K562 treated with DMSO at 1 percent for 48 hours (cell line): Measurements from ENCODE around the gene PSMD4. TPM values are rescaled to one million over a fixed set of nuclear protein-coding genes. Genes with fewer than 3 reads are reported as not detected.

Source experiments
- total RNA-seq: library from RNA; unstranded; fragments of 300-600 nt; gene quantifications from 2 replicates; pipeline ENCODE4 v1.2.3, GENCODE V29; 2022; ENCODE audit warnings: low replicate concordance; ENCODE audit errors: extremely low read depth

PSMD4 gene
- total RNA-seq: not detected in 2 replicates

DNA sequence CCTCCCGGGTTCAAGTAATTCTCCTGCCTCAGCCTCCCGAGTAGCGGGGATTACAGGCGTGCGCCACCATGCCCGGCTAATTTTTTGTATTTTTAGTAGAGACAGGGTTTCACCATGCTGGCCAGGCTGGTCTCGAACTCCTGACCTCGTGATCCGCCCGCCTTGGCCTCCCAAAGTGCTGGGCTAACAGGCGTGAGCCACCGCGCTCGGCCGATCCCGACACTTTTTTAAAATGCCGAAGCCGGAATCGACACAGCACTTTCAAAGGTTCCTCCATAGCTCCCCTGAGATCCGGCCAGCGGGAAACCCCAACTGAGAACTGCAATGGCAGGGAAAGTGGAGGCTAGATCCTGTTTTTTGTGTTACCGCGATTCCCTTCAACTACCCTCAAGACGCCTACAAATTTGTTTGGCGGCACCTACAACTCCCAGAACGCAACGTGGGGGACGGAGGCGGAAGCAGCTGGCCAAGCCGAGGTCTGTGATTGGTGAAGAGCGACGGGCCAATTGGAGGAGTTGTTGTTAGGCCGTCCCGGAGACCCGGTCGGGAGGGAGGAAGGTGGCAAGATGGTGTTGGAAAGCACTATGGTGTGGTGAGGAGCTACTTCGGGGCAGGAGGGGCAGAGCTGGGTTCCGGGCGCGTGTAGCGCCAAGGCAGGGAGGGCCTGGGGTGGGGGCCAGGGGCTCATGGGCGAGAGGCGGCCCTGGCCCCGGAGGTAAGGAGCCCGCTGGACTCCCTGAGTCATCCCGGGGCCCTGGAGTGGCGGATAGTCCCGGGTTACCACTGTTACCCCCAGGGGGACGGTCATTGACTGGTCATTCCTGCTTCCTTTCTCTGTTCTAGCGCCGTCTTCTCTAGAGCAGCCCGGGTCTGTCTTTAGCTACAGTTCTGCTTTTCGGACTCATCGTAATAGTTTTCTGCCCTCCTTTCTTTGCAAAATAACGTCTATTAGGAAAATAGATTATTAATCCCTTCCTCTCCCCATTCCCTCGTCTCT is at the start of gene PSMD4:
PSMD4 (plus strand) TSS at position 518 of the 997 bp plus-strand sequence; CDS start at position 567, 49 bp downstream.

GRCh38 chr1:151281969-151282882 is 27.7 kb downstream of the PSMD4 start, which contains the start of gene ZNF687:
TSS of gene ZNF687 (plus strand) at chr1:151282299. CDS start at chr1:151286292, 3,993 bp downstream.

Other genes with a start within 250 kb of the PSMD4 start
- not detected in 2 replicates for gene MINDY1, start 247.8 kb upstream of the PSMD4 start, total RNA-seq
- gene PRUNE1, start 246.3 kb upstream of the PSMD4 start, total RNA-seq: not detected in 2 replicates
- not detected in 2 replicates for gene BNIPL, start 218.1 kb upstream of the PSMD4 start, total RNA-seq
- gene C1orf56, start 207.0 kb upstream of the PSMD4 start, total RNA-seq: not detected in 2 replicates
- gene CDC42SE1, start 195.1 kb upstream of the PSMD4 start, total RNA-seq: not detected in 2 replicates
- not detected in 2 replicates for gene MLLT11, start 194.3 kb upstream of the PSMD4 start, total RNA-seq
- gene GABPB2, start 184.0 kb upstream of the PSMD4 start, total RNA-seq: not detected in 2 replicates
- not detected in 2 replicates for gene SEMA6C, start 108.1 kb upstream of the PSMD4 start, total RNA-seq
- gene TNFAIP8L2, start 98.1 kb upstream of the PSMD4 start, total RNA-seq: not detected in 2 replicates
- not detected in 2 replicates for gene LYSMD1, start 88.8 kb upstream of the PSMD4 start, total RNA-seq
- gene SCNM1, start 88.6 kb upstream of the PSMD4 start, total RNA-seq: not detected in 2 replicates
- not detected in 2 replicates for gene TMOD4, start 78.8 kb upstream of the PSMD4 start, total RNA-seq
- not detected in 2 replicates for gene VPS72, start 64.5 kb upstream of the PSMD4 start, total RNA-seq
- gene PIP5K1A, start 56.2 kb upstream of the PSMD4 start, total RNA-seq: not detected in 2 replicates
- gene ZNF687, start 27.6 kb downstream of the PSMD4 start, total RNA-seq: not detected in 2 replicates
- not detected in 2 replicates for gene PI4KB, start 72.7 kb downstream of the PSMD4 start, total RNA-seq
- not detected in 2 replicates for gene RFX5, start 92.5 kb downstream of the PSMD4 start, total RNA-seq
- gene SELENBP1, start 118.0 kb downstream of the PSMD4 start, total RNA-seq: not detected in 2 replicates
- gene PSMB4, start 144.8 kb downstream of the PSMD4 start, total RNA-seq: 1,082 TPM in 1 of 2 replicates, not detected in the other
- gene POGZ, start 204.8 kb downstream of the PSMD4 start, total RNA-seq: not detected in 2 replicates